NAMALWA (cell line): ENCODE results near the gene OSBPL3.

Experiments
- DNase-seq: peaks from one replicate; pipeline ENCODE4 v3.0.0-alpha.2; 2015; ENCODE audit warnings: low spot score

Gene OSBPL3

GRCh38 chr7:24862461-24862860 lies 117.5 kb downstream of the OSBPL3 start:
- DNase-seq: no peak

DNA sequence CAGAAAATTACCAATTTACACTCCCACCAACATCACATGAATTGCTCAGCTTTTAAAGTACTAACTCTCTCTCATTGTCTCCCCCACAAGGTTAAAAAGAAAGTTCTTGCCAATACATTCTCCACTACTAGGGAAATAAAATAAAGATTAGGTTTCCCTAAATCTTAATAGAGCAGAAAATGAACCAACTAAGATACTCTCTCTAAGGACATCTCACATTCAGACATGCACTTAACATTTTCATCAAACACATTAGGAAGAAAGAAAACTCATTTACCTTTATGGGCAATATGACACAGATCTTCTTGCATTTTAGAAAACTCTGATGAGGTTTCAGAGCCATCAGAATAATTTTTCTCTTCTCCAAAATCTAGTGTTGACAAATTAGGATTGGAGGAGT lies 118.6 kb downstream of the OSBPL3 start:
- DNase-seq: no peak

DNA sequence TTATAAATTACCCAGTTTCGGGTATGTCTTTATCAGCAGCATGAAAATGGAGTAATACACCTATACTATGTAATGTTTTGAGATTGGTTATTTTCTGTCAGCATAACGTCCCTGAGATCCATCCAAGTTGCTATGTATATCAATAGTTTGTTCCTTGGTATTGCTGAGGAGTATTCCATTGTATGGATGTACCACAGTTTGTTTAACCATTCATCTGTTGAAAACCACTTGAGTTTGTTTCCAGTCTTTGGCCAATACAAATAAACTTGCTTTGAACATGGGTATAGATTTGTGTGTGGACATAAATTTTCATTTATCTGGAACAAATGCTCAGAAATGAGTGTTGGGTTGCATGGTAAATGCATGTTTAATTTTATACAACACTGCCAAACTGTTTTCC lies 119.4 kb downstream of the OSBPL3 start:
- no peak for DNase-seq

DNA sequence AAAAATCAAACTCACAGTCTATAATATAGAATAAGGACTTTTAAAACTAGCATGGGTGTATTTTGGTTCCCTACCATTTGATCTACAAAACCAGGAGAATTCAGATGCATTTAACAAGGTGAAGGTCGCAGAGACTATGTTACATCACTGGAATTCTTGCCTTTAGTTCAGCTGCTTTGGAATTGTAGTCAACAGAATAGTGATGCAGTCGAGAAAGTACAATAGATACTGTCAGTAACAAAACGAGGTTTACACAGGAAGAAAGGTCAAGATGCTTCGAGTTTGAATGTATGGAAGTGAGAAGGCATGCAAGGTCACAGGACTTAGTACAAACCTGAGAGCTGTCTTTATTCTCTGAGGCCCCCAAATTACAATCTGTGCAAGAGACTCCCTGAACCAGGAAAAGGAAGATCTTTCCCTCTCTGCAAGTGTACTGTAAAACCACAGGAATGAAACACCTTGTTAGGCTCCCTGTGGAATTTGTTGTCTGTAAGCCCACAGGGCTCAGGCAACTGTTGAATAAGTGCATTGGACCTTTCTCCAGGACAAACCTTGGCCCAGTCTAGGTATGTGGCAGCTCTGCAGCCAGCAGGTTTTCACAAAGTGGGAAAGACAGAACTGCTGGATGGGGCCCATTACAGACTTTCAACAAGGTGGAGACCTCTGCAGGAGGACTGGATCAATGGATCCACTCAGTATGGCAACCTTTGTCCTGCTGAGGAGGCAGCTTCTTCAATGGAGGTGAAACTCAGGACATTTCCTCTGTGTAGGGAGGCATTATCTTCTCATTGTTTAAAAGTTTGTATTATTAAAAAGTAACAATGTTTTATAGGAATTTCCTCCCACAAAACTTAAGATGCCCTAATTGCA lies 121.6 kb downstream of the OSBPL3 start:
- no peak for DNase-seq

GRCh38 chr7:24857623-24858022 lies 122.4 kb downstream of the OSBPL3 start:
- no peak for DNase-seq

- no peak for DNase-seq
These were observed 125.1 kb downstream of the OSBPL3 start for GRCh38 chr7:24854866-24855265.

DNA sequence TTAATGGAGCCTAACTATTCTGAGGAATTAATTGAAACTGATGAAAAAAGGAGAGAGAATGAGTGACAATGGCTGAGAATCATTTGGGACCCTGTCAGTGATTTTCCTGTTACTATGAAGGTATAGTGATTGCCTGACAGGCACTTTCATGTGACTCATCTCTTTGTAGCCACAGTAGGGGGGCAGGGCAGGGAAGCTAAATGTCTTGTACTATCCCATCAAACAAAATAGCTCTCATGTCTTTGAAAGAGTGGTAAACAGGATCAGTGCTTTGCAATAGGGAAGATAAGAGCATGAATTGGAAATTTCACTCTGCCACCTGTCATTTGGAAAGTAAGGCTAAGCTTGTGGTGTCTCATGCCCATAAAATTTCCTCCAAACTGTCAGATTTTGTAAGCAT lies 128.2 kb downstream of the OSBPL3 start:
- no peak for DNase-seq

DNA sequence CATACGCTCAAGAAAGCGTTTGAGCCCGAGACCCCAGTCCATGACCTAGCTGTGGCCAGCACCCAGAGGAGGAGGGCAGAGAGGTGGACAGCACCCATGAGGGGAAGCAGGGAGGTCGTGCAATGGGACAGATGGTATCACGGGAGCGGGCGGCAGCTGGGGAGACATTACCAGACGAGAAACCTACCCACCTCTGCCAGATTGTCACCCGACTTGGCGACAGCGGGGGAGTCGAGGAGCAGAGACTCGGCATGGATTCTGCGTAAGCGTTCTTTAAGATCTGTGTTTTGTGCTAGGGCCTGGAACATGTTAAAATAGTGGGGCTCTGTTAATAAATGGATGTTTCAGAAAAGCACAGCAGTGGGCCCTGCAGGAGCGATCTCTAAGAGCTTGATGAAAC lies 131.1 kb downstream of the OSBPL3 start:
- no peak for DNase-seq

GRCh38 chr7:24847754-24848153 lies 132.2 kb downstream of the OSBPL3 start:
- DNase-seq: no peak

- DNase-seq: no peak
These were observed 136.1 kb downstream of the OSBPL3 start for GRCh38 chr7:24843821-24844434.

DNA sequence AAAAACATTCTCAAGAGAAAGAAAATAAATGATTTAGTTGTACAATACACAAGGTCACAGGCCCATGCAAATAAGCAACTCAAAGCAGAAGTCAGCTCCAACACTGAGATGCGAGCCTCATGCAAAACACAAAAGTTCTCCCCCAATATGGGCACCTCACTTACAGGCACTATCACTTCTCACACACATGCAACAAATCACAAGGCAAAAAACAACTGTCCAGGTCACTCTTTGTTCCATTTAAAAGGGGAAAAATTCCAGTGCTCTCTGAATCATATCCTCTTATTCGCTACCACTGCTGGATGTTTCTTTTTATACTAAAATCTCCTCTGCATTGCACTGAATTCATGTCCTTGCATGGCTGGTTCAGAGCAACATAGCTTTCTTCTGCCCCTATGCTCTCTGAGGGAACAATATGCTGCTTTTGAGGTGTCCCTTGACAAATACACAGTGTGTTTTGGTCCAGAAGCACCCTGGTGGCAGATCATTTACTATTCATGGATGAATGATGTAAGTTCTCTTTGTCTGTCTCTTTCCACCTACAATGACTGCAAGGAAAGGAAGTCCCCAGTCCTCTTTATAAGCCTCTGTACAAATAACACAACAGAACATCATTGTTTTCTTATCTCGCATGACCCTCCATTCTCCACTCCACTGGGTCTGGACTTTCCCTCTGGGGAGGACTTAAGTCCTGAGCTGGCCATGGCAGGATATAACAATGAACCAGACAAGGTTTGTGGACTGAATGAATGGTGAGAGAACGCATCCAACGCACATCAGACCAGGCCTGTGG lies 137.3 kb downstream of the OSBPL3 start:
- peak; percentile 73 for DNase-seq

GRCh38 chr7:24842029-24842428 lies 137.9 kb downstream of the OSBPL3 start:
- no peak for DNase-seq

GRCh38 chr7:24840563-24840962 lies 139.4 kb downstream of the OSBPL3 start:
- no peak for DNase-seq

DNA sequence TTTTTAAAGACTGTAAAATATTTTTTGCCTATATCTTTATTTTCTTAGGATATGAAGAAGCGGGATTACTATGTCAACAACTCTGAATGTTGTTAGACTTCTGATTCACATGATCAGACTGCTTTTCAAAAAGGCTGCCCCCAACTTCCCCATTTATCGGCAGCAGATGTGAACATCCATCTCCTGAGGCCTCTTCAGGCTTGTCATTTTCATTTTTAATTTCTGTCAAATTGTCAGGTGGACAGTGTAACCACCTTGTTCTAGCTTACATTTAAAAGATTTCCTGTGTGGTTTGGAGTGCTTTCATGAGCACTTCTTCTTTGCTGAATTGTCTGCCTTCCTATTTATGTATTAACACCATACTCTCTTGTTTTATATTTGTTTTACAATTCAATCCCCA lies 143.9 kb downstream of the OSBPL3 start:
- peak; percentile 93 for DNase-seq

- DNase-seq: no peak
These were observed 144.3 kb downstream of the OSBPL3 start for GRCh38 chr7:24835643-24836042.

- DNase-seq: no peak
These were observed 145.7 kb downstream of the OSBPL3 start for GRCh38 chr7:24834128-24834798.

DNA sequence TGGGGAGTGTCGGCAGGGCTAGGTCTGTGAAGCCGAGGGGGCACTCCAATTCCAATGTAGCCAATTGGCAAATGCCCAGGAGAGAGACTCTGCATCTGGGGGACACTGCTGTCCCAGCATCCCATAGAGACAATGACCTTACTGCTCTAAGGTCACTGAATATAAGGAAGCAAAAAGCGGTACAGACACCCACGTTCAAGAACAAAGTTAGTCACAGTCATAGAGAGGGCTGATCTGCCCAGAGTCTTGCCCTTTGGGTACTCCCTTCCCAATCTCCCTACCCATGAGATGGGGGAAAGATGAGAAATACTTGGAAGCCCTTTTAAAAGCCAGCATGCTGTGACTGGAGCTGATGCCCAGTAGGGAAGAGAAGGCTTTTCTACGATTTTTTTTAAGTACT lies 146.4 kb downstream of the OSBPL3 start:
- DNase-seq: no peak

GRCh38 chr7:24831240-24831639 lies 148.7 kb downstream of the OSBPL3 start:
- no peak for DNase-seq

GRCh38 chr7:24830440-24831050 lies 149.4 kb downstream of the OSBPL3 start:
- DNase-seq: no peak

- DNase-seq: no peak
These were observed 150.2 kb downstream of the OSBPL3 start for GRCh38 chr7:24829787-24830186.

DNA sequence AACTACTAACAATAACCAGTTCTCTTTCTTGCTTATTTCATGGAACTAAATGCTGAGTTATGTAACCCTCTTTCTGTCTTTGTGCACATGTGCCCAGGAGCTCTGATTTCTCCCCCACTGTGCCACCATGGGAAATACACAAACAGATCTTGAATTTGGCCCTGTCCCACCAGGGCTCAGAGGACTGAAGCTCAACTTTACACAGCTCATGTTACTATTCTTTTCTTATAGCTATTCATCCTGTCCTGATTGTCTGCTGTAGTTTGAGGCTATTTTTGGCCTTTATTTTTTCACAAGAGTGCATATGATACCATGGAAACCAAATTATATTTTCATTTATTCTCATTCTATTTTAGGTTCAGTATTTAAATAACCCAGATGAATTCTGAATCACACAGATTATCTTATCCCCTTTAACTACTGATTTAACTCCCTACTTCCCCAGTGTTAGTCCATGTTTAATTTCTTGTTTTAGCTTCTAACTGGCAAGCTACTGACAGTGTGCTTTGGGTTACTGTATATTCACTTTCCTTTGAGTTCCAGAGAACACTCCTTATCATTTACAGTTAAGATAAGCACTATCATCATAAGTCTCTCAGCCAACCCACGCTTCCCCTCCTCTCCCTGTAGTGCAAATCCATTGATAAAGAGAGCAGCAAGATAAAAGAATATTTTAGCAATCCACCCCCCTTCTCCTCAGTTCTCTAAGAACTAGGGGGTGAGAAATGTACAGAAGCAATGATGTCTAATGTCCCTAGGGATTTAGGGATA lies 150.9 kb downstream of the OSBPL3 start:
- DNase-seq: peak; percentile 53
